Measurements from ENCODE around the gene SORCS2. TPM values are rescaled to one million over a fixed set of nuclear protein-coding genes. Genes with fewer than 3 reads are reported as not detected.

The SORCS2 gene
- total RNA-seq, 2 donors from 2014 or later, result 1.0 to 4.4 TPM

DNA sequence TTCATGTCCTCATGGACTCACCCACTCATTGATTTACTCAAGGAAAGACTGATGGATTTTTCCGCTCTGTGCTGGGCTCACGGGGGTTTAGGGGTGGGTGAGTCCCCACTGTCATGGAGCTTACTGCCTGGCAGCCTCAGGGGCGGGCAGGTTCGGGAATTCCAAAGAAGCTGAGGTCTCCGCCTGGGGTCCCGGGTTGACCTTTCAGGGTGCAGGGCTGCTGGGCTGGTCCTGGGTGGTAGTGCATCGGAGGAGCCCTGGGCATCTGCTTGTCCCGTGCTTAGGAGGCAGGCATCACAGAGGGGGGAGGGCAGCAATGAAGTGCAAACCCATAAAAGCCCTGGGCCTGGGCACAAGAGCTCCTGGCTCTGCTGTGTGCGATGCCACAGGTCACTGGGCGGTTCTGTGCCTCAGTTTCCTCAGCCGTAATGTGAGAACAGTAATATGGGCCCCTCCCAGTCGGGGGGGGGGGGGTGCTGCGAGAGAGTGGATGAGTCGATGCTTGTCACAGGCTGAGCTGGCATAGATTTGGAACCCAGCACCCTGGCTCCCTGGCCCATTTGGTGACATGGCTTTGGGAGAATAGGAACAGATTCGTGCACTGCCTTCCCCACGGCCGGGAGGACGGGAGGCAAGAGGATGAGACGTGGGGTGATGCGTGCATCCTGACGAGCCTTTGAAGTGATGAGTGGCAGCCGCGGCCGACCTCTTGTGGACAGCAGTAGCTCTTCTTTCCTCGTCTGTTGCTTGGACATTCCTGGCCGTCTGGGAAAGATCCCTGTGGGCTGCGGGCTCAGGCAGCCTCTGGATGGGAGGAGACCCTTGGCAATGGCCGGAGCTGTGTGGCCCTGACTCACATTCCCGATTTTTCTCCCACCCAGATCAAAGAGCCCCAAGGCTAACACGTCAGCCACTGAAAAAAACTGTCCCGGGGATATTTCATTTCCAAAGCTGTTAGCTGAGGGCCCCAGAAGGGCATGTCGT, 200.4 kb downstream of the SORCS2 start:
- intact Hi-C loops (cut with DNase I), result no loop called here
- no peak overlapping the region for H3K27ac ChIP-seq
- H3K4me1 ChIP-seq (replicated peaks), result no peaks in the 10 kb centered on the region
- DNase-seq (ENCODE audit: low spot score), result no peak
- H3K27me3 ChIP-seq (replicated peaks; ENCODE audit: insufficient read depth), result no peaks in the 10 kb centered on the region
- H3K4me3 ChIP-seq, result no peak overlapping the region
- WGBS, result 79% methylated on average over 32 of the region's 32 CpGs
- H3K36me3 ChIP-seq, result no peaks in the 10 kb centered on the region
- no peak for TF ChIP-seq POLR2AphosphoS5 (IDR thresholded peaks at IDR 0.05)
- TF ChIP-seq, protein P1, sequence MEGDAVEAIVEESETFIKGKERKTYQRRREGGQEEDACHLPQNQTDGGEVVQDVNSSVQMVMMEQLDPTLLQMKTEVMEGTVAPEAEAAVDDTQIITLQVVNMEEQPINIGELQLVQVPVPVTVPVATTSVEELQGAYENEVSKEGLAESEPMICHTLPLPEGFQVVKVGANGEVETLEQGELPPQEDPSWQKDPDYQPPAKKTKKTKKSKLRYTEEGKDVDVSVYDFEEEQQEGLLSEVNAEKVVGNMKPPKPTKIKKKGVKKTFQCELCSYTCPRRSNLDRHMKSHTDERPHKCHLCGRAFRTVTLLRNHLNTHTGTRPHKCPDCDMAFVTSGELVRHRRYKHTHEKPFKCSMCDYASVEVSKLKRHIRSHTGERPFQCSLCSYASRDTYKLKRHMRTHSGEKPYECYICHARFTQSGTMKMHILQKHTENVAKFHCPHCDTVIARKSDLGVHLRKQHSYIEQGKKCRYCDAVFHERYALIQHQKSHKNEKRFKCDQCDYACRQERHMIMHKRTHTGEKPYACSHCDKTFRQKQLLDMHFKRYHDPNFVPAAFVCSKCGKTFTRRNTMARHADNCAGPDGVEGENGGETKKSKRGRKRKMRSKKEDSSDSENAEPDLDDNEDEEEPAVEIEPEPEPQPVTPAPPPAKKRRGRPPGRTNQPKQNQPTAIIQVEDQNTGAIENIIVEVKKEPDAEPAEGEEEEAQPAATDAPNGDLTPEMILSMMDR (IDR thresholded peaks at IDR 0.05), result peak in 1 of 4 experiments; percentile 8
- no peaks in the 10 kb centered on the region for H3K9me3 ChIP-seq

DNA sequence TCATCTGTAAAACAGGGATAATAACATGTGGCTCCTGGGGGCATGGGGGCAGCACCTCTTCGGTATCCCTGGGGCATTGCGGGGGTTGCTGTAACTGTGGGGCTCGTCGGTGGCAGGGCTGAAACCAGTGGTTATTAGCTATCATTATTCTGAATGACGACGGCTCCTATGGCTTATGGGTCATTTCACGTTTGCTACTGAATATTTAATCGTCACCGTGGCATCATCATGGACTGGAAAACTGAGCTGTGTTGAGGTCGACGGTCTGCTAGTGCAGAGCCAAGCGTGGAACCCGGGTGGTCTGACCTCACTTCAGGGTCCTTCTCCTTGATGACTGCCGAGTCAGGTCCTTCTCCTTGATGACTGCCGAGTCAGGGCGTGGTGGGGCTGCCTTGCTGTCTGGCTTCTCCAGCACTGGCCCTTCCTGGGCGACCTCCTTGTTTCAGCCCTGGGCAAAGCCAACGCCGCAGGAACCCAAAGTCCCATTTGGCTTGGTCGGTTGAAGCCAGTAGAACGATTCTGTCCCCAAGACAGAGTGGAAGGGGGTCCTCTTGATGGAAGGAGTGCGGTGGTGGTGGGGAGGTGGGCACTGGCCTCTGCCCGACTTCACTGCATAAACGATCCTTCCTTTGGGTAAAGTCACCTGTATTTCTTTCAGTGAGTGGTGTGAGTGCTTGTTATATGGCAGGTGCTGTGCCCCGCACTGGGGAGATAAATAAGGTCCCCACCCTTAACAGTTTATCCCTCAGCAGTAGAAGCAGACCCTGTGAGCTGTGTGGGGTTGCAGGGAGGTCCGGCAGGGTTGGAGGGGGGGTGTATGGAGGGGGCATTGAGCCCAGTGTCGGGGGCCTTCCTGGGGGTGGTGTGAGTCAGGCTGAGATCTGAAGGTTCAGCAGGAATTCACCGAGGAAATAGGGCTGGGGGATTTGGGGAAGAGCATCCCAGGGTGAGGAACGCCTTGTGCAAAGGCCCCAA, 201.6 kb downstream of the SORCS2 start:
- no peaks in the 10 kb centered on the region for H3K9me3 ChIP-seq
- no peaks in the 10 kb centered on the region for H3K27me3 ChIP-seq (replicated peaks; ENCODE audit: insufficient read depth)
- no peak overlapping the region for H3K27ac ChIP-seq
- no peak for DNase-seq (ENCODE audit: low spot score)
- WGBS, result 85% methylated on average over 29 of the region's 29 CpGs
- intact Hi-C loops (cut with DNase I), result no loop called here
- H3K4me1 ChIP-seq (replicated peaks), result no peaks in the 10 kb centered on the region
- TF ChIP-seq POLR2A (IDR thresholded peaks at IDR 0.05) (no peak), POLR2AphosphoS5 (IDR thresholded peaks at IDR 0.05) (no peak)
- TF ChIP-seq, protein P1 (IDR thresholded peaks at IDR 0.05), result no peak
- H3K36me3 ChIP-seq, result no peaks in the 10 kb centered on the region
- no peak overlapping the region for H3K4me3 ChIP-seq

DNA sequence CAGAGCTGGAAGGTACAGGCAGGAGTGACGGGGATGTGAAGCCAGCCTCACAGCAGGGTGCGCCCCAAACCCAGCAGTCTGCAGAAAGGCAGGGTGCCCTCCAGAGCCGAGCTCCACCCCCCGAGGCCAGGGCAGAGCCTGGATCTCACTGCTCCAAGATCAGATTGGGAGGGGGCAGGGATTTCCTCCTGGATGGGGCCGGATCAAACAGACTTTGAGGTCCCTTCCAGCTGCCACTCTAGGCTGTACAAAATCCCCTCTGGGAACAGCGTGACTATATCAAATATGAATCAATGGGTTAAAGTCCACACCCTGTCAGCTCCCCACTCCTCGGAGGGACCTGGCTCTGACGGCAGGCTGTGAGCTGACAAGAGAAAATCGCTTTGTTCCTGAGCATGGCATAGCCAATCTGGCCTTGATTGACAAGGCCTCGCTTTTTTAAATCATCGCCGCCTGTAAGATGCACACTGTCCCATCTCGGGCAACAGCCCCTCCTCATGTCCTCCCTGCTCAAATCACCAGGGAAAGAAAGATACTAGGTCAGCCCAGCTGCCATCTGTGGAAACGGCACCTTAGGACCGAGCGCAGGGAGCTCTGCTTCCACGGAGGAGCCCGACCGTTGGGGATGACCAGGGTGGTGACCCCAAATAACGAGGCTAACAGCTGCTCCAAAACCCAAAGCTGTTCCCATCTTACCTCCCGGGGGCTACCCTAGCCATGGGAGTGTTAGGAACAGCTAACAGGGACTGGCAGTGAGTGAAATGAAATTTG, 202.5 kb downstream of the SORCS2 start:
- no peak for TF ChIP-seq POLR2A (IDR thresholded peaks at IDR 0.05)
- no peak for TF ChIP-seq POLR2AphosphoS5 (IDR thresholded peaks at IDR 0.05)
- Histone ChIP-seq H3K4me3 (no peak overlapping the region), H3K27me3 (replicated peaks; ENCODE audit: insufficient read depth) (no peaks in the 10 kb centered on the region), H3K9me3 (no peaks in the 10 kb centered on the region), H3K4me1 (replicated peaks) (no peaks in the 10 kb centered on the region), H3K36me3 (no peaks in the 10 kb centered on the region), H3K27ac (no peak overlapping the region)
- intact Hi-C loops (cut with DNase I), result no loop called here
- 80% methylated on average over 21 of the region's 21 CpGs for WGBS
- no peak for DNase-seq (ENCODE audit: low spot score)

DNA sequence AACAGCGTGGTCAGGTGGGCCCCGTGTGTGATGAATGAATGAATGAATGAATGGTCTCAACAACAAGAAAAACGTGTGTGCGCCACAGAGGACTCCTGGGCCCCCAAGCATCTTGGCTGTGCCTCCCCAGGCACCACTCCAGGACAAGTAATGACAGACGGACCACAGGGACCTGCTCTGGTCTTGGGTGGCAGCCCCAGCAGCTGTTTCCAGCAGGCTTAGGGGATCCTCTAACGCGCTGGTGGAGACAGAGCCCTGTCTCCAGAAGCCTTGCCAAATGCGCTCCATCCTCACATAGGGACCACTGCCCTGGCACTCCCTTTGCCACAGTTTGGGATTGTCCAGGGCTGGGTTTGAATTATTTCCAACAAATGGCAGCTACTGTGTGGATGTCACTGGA, 203.3 kb downstream of the SORCS2 start:
- no peak for DNase-seq (ENCODE audit: low spot score)

More for the DNA sequence above, 203.3 kb downstream of the SORCS2 start:
- H3K4me3 ChIP-seq, result no peak overlapping the region
- no peaks in the 10 kb centered on the region for H3K27me3 ChIP-seq (replicated peaks; ENCODE audit: insufficient read depth)
- no peak overlapping the region for H3K27ac ChIP-seq
- TF ChIP-seq POLR2AphosphoS5 (IDR thresholded peaks at IDR 0.05) (no peak), POLR2A (IDR thresholded peaks at IDR 0.05) (no peak)
- TF ChIP-seq, protein P1 (IDR thresholded peaks at IDR 0.05), result no peak
- no peaks in the 10 kb centered on the region for H3K4me1 ChIP-seq (replicated peaks)
- no peaks in the 10 kb centered on the region for H3K36me3 ChIP-seq
- H3K9me3 ChIP-seq, result no peaks in the 10 kb centered on the region
- WGBS, result 81% methylated on average over 8 of the region's 8 CpGs
- intact Hi-C loops (cut with DNase I), result no loop called here

Data from prostate gland (tissue), 2 donors.